SH-SY5Y (cell line): ENCODE data around the gene CD48.

Experiments
- GATA2 ChIP-seq: IDR thresholded peaks from 2 replicates; pipeline ENCODE4 v1.6.1; 2011; ENCODE audit warnings: mild to moderate bottlenecking, low read depth, low read length
- GATA3 ChIP-seq: IDR thresholded peaks from 2 replicates; pipeline ENCODE4 v1.6.1; 2011; ENCODE audit warnings: low read depth, mild to moderate bottlenecking, low read length, moderate library complexity

- TF ChIP-seq GATA2 (no peak), GATA3 (no peak)
These were observed 38.6 kb downstream of the CD48 start for GRCh38 chr1:160672789-160673695.
